Panc1 (cell line): Measurements from ENCODE around the gene CELF2.

Experiments
- CTCF ChIP-seq: fragments of 450-650 bp; IDR thresholded peaks from 2 replicates; pipeline ENCODE4 v1.5.1; 2017; ENCODE audit warnings: mild to moderate bottlenecking
- POLR2AphosphoS5 ChIP-seq: IDR thresholded peaks from 2 replicates; pipeline ENCODE4 v1.6.1; 2012; ENCODE audit warnings: mild to moderate bottlenecking, low read depth, low read length, moderate library complexity
- TCF7L2 ChIP-seq: IDR thresholded peaks from 2 replicates; pipeline ENCODE4 v1.6.1; 2011; ENCODE audit warnings: mild to moderate bottlenecking, low read depth, low read length, inconsistent platforms

- TF ChIP-seq POLR2AphosphoS5 (no peak), TCF7L2 (no peak), CTCF (no peak)
These were observed 80.0 kb downstream of the CELF2 start for GRCh38 chr10:11097686-11098085.
